ENCODE measurements around the gene ARHGAP31.

DNA sequence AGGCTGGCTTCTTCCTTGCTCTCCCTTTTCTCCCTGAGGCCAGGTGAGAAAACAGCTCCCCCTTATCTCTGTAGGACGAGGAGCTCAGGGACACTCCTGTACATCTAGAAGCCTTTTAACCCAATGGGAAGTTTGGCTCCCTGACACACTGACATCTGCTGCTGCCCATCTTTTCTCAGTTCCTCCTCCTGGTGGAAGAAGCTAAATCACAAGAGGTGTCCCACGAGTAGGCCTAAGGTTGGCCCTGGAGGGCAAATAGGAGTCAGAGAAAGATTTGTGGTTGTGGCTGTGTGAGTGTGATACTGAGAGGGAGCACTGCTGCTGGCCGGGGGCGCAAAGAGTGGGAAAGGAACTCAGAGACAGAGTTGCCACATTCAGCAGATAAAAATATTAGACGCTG lies 49.5 kb downstream of the ARHGAP31 start:
- TF ChIP-seq EZH2 (IDR thresholded peaks at IDR 0.05; ENCODE audit: insufficient read depth, poor library complexity, severe bottlenecking), result no peak
- no peak for TF ChIP-seq EZH2phosphoT487 (IDR thresholded peaks at IDR 0.05; ENCODE audit: insufficient read depth, low read depth)

Data from GM23248 (cell line).